Erythroblast (primary cell): ENCODE measurements around the gene FGFR2.

Source experiments
- DNase-seq, 2 experiments: peaks; one replicate each; lab custom pipeline; 2025; lab: John Stamatoyannopoulos, UW
- GATA1 ChIP-seq: IDR thresholded peaks from 2 replicates; pipeline ENCODE4 v1.6.1; 2011; ENCODE audit warnings: low read depth, mild to moderate bottlenecking, control low read depth, low read length, moderate library complexity
- POLR2A ChIP-seq: IDR thresholded peaks from 2 replicates; pipeline ENCODE4 v1.6.1; 2011; ENCODE audit warnings: mild to moderate bottlenecking, low read length

The FGFR2 gene

DNA sequence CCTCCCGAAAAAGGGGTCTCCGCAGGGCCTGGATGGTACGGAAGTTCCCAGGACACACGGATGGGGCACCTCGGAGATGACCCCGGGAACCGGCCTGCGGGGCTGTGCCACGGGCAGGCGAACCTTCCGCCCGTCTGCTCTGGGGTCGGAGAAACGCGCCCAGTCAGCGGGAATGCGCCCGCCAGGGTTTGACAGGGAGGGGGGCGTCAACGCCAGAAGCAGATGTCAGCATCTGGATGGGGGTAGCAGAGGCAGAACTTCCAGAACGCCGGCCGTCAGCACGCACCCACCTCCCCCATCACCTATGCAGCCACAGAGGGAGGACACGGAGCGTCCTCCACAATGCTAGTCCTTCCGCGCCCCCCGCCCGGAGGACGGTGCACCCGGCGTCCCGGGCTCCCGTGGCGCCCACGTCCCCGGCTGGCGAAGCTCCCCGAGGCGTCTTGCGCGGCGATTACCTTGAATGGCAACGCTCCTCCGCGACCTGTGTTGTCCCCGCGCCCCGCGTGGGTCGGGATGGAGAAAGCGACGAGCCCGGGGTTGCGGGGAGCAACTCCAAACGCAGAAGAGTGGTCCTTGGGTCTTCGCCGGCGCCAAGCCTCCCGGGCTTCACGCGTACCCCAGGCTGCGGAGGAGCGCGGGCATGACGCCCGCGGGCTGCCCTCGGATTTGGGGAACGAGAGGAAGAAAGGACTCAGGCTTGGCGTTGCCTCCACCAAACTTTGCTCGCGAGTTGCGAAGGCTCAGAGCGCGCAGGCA lies 561 bp downstream of the FGFR2 start:
- no peak for DNase-seq
- TF ChIP-seq GATA1, result no peak
- no peak for TF ChIP-seq POLR2A

DNA sequence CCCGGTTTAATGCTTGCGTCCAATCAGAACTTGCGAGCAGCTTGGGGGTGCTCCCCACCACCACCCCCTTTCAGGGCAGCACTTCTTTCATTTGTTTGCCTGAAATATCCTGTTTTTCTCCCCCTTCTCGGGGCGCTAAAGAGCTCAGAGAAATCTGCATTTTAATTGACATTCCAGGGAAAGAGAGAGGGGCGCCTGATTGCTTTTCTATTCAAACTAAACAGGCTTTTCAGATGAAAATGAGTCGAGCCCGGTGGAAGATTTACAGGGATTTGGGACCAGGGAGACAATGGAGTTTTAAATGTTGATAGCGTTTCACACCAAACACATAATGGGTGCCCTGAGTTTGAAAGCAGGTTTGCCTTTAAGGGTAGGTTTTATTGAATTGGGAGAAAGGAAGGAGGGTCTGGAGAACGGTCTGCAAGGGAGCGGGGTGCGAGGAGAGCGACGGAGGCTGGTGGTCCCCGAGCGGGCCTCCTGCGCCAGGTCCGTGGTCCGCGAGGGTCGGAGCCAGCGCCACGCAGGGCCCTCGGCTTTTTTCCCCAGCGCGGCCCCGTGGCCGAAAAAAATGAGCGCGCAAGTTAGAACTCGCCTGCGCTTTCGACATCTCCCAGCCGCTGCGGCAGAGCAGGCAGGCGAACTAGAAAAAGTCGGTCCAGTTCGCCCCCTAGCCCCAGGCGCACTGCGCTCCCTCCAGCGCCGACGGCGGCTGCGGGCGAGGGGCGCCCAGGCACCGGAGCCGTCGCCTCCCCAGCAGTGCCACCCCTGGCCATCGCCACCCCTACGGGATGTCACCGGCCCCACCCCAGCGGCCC lies 1.3 kb downstream of the FGFR2 start:
- no peak for DNase-seq
- no peak for TF ChIP-seq POLR2A
- no peak for TF ChIP-seq GATA1

GRCh38 chr10:121595806-121596688 lies 2.2 kb downstream of the FGFR2 start:
- DNase-seq, result no peak
- TF ChIP-seq POLR2A (no peak), GATA1 (no peak)

- DNase-seq, result no peak
- TF ChIP-seq POLR2A (no peak), GATA1 (no peak)
Measured at GRCh38 chr10:121595351-121595805, 2.9 kb downstream of the FGFR2 start.

GRCh38 chr10:121594623-121595350 lies 3.5 kb downstream of the FGFR2 start:
- TF ChIP-seq POLR2A (no peak), GATA1 (no peak)
- DNase-seq, result no peak

DNA sequence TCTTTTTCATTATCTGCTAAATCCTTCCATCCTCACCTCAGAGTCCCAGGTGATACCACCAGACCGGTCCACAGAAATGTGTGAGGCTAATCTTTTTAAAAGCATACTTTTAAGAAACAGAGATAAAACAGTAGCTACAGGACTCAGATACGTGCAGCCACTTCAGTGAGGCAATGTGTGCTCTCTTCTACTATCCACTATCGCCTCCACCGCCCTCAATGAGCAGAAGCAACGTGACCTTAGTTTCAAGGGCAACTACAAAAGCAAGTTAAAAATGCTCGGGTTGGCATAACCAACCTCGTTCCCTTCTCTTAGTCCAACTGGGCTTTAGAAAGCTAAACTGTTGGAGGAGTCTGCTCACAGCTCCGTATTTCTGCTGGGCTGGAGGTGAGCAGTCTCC lies 4.2 kb downstream of the FGFR2 start:
- DNase-seq, result no peak
- TF ChIP-seq POLR2A (no peak), GATA1 (no peak)

DNA sequence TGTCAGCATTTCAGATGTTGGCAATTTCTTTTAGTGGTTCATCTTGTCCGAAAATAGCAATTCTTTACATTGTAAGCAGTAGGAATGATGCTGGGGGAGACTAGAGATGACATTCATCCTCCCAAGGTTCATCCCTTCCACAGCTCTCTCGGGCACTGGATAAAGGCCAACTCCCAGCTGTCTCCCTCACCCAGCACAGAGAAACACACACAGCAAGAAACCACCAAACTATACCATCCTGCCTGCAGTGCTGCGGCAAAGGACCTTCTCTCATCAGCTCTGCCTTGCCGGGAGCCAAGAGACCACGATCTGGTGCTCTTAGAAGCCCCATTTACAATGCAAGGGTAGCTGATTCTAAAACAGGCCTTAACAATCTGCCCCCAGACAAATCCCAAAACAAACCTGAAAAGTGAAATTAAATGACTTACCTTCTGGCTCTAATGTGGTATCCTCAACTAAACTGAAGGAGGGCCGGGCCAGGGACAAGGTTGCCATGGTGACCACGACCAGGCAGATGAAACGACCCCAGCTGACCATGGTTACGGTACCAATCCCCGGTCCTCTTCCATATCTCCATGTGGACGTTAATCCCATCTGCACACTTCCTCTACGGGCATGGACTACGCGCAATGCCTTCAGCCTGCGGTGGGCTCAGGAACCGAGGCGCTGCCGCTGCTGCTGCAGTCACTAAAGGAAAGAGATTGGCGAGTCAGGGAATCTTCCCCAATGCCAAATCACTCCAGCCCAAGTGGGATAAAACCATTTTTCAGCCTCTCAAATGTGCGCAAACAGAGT lies 4.8 kb downstream of the FGFR2 start:
- no peak for DNase-seq

GRCh38 chr10:121592155-121592890 lies 5.9 kb downstream of the FGFR2 start:
- no peak for DNase-seq
- no peak for TF ChIP-seq GATA1
- TF ChIP-seq POLR2A, result no peak

More for the DNA sequence above, 4.8 kb downstream of the FGFR2 start:
- no peak for TF ChIP-seq GATA1
- no peak for TF ChIP-seq POLR2A

DNA sequence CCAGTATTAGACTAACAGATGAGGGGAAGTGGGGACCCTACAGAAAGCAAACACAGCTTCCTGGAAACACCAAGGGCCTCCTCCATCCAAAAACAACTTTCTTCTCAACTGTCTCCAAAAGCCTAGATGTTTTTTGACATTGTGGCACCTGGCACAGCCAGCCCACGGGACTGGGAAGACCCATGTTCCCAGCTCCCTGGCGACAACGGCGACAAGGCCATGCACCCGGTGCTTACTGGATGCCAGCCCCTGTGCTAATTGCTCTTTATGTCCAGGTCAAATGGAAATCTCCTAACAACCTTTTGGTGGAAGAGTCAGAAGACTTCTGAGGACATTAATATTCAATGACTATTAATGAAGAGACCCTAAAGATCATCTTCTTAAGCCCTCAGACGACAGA lies 7.1 kb downstream of the FGFR2 start:
- no peak for DNase-seq
- no peak for TF ChIP-seq GATA1
- TF ChIP-seq POLR2A, result no peak

DNA sequence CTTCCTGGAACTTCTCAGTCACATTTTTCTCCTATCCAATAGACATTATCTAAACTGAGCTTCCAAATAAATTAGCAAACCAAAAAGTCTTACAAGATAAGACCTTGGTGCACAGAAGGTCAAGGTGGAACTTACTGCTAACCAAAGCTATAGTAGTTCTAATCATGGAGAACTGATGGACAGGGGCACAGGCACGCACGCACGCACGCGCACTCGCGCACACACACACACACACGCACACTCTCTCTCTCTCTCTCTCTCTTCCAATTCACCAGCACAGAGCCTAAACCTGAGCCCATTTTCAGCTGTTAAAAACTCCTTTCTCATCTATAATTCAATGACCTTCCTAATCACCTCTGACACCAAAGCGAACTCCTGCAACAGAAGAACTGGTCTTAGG lies 7.5 kb downstream of the FGFR2 start:
- TF ChIP-seq GATA1 (no peak), POLR2A (no peak)
- no peak for DNase-seq

DNA sequence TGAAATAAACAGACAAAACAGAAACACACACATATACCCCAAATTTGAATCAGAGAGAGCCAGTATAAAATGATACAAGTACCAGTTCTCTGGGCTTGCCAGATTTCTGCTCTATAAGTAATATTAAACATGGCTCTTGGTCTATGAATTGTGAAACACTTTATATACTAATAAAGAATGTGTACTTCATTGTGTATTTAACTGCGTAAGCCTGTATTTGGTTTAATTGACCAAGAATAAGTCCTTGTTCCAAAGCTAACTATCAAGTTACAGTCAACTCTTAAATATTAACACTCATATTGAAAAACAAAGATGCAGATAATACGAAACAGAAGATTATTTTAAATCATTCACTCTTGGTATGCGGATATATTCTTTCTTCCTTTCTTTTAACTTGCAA lies 8.7 kb downstream of the FGFR2 start:
- DNase-seq, result no peak
- TF ChIP-seq POLR2A, result no peak
- TF ChIP-seq GATA1, result no peak
